Measurements from ENCODE around the gene LRRC14B.

Gene LRRC14B

GRCh38 chr5:174876-175465, 16.3 kb upstream of the LRRC14B start:
- no peak for DNase-seq (ENCODE audit: low read depth)

DNA sequence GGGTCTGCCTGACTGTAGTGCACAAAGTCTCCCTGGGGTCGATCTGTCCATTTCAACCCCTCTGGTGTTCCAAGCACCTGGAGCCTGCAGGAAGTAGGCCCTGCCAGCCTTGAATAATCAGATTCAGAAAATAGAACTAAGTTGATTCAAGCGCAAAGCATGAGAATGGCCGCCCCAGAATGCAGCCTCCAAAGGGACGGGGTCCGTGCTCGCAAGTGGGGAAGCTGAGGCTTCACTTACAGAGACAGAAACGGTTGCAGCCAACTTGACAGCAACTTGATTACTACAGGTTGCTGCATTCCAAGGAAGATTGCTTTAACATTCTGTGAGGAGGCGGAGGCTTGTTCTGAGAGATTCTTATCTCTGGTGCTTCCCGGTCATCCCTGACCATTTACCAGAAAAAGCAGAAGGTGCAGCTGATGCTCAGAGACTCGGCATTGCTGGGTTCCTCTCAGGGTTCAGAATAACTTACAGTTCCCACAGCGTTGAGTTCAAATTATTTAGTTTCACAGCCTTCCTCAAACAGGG, 14.9 kb upstream of the LRRC14B start:
- no peak for DNase-seq (ENCODE audit: low read depth)

- no peak for DNase-seq (ENCODE audit: low read depth)
Observed at GRCh38 chr5:178110-178509, 13.2 kb upstream of the LRRC14B start.

DNA sequence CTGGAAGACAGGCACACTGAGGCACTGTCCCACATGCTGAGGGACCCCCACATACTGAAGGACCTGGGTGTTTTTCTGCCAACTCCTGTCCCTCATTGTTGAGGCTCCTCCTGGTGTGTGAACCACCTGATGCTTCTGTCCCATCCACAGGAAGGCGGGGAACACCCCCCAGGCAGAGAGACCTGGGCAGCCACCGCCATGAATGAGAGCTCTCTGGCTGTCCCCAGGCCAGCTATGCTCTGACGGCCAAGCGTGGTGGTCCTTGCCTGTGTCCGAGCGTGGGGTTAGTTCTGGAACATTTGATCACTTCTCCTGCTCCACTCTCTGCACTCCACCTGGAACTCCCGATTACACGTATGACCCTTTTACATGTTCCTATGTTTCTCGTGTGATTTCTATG, 11.9 kb upstream of the LRRC14B start:
- no peak for DNase-seq (ENCODE audit: low read depth)

DNA sequence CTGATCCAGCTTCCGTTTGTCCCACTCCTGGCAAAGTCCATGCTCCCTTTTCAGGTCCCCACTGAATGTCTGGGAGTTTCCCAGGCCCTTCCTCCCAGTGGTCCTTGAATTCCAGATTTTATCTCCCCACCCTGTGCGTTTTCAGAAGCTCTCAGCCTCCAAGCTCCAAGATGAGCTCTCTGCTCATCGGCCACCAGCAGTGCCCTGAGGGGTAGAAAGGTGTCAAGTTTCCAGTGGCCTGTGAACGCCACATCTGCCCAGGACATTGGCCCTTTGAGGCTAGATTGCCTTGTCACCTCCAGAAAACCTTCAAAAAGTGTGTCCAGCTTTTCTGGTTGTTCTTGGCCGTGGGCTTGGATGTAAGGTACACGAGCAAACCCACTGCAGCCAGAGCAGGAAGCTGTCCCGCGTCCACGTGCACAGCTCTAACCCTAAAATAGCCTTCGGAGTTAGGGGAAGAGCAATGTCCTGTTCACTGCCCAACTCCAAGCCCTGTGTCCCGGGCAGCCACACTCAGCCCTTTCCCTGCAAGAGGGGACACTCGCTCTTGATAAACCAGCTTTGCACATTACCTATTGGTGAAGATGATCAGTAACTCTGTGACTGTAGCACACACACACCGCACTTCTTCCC, 10.9 kb upstream of the LRRC14B start:
- no peak for DNase-seq (ENCODE audit: low read depth)

DNA sequence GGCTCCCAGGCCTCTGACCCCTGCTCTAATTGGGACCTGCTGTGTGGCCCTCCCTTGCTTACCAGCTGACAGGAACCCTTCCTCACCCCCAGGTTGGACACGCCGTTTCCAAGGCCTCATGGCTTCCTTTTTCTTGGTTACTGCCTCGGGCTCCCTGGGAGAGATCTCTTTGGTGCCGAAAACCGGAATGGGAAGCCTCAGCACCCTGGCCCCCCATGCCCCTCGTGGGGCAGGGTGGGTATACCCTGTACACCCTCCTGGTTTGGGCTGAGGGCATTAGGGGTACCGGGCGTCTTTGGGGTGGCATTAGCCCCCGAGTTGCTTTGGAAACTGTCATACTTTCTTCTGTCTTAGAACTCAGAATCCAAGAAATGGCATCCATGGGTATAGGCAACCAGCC, 10.1 kb upstream of the LRRC14B start:
- DNase-seq (ENCODE audit: low read depth): no peak

DNA sequence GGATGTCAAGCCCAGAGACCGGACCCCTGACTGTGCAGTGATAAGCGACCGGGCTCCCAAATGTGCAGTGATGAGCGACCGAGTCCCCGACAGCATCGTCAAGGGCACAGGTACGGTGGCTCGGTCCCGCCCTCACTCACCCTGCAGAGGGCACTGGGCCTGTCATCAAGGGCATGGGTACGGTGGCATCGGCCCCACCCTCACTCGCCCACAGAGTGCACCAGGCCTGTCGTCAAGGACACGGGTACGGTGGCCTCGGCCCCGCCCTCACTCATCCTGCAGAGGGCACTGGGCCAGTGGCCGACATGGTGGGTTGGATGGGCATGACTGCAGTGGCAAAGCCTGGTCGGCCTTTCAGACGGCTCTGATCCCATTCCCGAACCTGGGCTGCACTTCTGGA, 9.7 kb upstream of the LRRC14B start:
- no peak for DNase-seq (ENCODE audit: low read depth)

- no peak for DNase-seq (ENCODE audit: low read depth)
Observed at GRCh38 chr5:182126-182525, 9.2 kb upstream of the LRRC14B start.

DNA sequence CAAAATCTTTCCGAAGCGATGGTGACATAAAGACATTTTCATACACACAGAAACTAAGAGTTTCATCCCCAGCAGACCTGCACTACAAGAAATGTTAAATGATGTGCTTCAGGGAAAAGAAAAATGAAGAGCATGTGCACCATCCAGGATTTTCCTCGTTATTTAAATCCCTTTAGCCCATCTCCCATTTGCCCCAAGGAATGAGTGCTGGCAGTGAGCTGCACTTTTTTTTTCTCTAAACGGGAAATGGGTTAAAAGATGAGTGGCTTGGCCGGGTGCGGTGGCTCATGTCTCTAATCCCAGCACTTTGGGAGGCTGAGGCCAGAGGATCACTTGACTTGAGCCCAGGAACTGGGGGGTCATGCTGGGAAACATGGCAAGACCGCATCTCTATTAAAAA, 6.8 kb upstream of the LRRC14B start:
- DNase-seq (ENCODE audit: low read depth): no peak

DNA sequence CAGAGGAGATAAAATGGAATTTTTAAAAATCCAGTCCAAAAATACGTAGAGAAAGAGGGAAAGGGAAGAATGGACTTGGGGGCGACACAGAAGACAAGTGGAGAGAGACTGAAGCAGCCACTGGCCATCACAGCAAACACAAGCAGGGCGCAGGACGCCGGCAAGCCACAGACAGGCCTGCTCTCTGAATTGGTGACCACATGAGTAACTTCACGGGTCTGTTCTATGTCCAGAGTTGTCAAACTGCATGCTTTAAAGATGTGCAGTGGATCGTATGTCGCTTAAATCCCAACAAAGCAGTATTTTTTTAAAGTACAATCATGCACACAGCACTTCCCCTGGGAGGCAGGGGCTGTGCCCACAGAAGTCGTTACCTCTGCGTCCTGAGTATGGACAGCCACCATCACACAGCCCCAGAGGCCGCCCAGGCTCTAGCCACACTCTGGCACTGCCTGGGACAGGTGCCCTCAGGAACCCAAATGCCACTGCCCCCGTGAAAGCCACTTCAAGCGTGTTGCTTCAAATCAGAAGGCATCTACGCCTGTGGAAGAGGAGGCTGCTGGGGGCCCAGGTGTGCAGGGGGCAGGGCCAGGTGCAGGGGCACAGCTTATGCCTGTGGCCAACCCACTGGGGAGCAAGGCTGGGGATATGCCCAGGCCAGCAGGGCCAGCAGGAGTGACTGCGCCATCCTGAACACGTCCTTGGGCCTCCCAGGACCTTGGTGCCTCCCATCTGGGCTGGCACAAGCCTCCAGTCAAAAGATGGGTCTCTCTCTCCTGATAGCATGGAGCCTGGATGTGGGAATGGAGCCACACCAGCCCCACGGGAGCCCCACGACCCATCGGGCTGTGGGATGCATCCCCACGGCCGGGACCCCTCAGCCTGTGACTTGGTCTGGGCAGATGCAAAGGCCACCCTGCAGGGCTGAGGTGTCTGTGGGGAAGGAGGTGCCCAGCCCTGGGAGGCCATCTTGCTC, 5.9 kb upstream of the LRRC14B start:
- DNase-seq (ENCODE audit: low read depth): no peak

DNA sequence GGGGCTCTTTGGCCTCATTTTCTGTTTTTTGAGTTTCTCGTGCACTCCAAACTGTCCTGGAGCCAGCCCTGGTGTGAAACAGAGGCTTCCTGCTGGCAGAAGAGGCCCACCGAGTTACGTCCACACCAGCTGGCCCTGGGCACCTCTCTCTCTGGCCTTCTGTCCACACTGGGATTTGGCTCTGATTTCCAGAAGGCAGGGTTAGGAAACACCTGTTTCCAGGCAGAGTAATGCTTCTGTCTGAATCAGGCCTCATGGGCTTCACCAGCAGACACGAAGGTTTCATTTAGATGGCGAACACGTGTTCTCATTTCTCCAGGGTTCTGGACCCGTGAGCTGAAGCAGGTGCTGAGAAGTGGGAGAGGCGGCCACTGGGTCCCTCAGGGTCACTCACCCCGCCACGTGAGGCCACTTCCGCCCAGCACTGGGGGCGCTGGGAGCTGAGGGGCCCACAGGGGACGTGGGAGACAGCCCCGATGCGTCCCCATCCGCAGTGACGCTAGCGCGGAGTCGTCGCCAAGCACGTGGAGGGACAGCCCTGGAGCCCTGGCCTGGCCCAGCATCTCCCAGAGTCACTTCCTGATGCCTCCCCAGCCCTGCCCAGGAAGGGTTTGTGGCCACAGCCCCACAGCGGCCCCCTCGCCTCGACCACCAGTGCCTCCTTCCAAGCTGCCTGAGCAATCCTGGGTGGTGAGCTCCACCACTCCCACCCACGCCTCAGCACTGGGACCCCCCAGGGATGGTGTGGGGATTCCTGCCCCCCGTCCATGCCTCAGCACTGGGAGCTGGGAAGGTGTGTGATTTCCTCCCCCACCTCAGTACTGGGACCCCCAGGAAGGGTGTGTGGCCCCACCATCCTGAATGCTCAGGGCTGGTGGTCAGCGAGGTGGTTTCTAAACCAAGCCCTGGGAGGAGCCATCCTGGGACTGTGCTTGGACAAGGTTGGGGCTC, 4.9 kb upstream of the LRRC14B start:
- DNase-seq (ENCODE audit: low read depth): no peak

DNA sequence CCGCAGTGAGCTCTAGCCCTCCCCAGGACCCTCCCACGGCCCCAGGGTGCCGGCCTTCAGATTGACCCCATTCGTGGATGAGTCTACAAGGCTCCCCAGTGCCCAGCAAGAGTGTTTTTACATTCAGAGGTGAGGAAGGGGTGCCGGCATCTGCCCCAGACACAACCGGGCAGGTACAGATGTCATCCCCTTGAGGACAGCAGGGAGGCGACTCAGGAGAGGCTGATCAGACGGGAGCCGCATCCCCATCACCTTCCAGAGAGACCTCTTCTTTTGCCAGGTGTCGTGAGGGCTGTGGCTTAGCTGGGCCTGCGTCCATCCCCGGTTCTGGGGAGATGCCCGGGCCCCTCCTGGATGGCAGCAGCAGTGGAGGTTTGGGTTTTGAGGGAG, 4.3 kb upstream of the LRRC14B start:
- no peak for DNase-seq (ENCODE audit: low read depth)

DNA sequence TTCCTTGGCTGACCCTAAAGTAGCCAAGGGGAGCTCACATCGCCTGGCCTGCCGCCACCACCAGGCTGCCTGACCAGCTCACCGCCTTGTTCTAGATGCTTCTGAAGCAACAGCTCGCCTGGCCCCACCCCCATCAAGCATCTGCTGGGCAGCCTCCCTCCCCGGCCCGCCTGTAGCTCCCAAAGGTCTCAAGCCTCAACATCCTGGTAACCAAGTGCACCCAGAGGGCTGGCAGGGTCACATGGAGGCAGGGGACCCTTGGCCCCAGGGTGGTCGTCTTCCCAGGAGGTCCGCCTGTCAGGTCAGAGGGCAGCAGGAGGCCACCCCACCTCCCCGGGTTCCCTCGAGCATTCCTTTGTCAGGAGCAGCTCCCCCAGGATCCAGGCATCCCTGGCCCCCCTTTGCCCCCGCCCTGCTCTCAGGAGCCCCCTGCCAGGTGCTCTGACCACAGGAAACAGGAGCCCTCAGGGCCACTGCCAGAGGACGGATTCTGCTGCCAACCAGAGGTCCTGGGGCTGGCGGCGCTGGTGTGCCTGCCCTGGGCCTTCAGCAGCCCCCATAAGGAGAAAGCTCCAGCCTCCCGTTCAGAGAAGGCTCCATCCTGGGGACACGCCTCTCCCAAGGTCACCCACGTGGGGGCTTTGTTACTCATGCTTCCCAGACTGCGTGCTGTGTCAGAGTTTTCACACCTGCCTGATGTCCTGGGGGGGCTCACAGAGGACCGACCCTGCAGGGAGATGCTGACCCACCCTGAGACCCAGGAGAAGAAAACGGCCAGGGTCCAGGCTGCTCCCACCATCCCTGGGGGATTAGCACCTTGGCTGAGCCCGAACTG, 3.5 kb upstream of the LRRC14B start:
- no peak for DNase-seq (ENCODE audit: low read depth)

DNA sequence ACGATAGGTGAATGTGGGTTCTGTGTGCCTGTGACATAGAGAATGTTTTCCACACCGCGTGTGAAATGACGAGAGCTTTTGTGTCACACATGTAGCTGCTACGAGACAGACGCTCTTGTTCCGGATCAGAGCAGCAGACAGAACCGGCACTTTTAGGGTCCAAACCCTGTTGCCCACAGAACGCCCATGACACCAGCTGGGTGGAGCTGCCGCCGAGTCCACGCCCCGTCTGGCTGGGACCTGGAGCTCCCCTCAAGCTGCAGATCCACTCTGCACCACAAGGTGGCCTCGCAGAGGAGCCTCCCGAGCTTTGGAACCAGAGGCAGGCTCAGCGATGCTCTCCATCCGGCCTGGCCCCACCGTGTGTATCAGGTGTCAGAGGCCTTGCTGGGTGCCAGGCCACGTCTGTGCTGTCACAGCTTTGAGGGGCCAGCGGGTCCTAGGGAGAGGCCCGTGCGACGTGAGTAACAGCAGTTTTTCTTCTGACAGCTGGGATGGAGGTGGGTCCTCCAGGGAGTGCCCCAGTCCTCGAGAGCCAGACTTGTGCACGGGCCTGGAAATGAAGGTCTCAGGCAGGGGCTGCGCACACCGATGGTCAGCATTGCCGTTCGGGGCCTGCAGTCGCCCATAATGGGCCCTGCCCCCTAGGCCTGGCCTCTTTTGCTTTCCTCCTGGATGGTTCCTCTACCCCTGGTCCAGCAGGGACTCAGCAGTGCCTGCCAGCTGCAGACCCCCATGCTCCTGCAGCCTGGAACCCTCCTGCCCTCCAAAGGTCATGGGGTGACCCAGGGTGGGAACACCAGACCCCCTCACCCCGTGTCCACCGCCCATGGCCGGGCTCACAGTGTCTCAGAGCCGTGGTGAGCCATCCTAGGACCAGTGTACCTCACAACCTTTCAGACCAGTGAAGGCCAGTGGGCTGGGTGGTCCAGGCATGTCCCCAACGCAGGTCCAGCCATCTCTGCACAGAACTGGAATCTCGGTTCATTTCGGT, 2.5 kb upstream of the LRRC14B start:
- peak; percentile 72 for DNase-seq (ENCODE audit: low read depth)

DNA sequence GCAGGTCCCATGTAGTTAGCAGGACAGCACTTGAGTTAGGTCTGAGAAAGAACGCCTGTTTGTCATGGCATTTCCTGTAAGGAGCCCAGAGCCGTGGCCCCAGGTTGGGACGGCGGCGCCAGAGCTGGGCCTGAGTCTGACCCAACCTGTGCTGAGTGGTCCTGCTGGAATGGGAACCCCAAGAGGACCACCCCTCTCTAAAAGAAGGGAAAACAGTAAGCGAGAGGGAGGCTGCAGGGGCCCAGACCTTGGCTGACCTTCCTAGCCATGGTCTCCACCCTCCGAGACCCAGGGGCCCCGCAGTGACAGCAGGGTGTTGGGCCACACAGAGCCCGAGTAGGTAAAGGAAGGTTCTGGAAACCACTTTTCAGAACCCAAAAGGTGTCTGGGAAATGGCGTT, 1.8 kb upstream of the LRRC14B start:
- DNase-seq (ENCODE audit: low read depth): no peak

GRCh38 chr5:189976-190365, 1.3 kb upstream of the LRRC14B start:
- no peak for DNase-seq (ENCODE audit: low read depth)

DNA sequence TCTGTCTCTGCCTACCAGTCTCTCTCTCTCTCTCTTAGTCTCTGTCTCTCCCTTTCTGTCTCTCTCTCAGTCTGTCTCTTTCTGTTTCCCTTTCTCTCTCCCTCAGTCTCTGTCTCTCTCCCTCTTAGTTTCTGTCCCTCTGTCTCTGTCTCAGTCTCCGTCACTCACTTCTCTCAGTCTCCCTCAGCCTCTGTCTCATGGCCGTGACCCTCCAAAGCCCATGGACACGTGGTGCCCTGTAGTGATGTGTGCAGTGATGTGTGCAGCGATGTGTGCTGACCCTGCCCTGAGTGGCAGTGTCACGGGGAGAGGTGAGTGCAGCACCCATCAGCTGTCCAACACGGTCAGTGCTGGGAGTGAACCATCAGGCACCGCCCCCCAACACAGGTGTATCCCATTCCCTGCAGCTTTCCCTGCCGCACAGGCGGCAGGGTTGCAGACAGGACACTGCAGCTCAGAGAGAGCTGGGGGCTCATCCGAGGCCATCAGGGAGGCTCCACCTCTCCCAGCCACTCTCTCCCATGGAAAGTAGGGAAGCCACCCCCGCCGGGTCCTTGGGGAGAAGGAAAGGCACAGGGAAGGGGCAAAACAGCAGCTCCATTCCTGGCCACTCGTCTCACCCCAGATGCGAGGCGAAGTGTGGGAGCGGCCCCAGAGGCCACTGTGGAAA, 794 bp upstream of the LRRC14B start:
- no peak for DNase-seq (ENCODE audit: low read depth)

DNA sequence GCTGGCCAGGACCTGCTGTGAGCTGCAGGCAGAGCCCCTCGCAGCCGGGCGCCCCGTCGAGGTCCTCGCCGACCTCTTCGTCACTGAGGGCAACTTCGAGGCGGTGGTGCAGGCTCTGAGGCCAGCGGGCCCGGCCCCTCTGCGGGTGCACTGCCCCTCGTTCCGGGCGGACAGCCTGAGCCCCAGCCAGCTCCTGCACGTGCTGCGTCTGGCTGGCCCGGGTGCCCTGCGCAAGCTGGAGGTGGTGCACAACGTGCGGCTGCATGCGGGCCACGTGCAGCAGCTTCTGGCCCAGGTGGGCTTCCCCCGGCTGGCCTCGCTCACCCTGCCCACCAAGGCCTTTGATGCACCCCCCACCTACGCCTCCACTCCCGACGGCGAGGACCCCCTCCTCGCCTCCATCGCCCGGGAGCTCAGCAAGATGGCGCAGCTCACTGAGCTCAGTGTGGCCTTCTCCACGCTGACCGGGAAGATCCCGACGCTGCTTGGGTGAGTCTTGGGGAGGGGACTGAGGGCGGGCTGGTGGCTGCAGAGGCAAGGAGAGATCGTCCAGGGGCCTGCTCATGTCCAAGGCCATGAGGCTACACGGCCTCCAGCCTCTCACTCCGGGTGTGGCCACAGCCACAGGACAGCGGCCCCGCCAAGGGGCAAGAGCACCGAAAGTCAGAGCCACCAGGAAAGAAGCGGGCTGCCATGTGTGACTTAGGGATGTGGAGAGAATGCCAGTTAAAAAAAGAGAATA, 825 bp downstream of the LRRC14B start:
- DNase-seq (ENCODE audit: low read depth): no peak

DNA sequence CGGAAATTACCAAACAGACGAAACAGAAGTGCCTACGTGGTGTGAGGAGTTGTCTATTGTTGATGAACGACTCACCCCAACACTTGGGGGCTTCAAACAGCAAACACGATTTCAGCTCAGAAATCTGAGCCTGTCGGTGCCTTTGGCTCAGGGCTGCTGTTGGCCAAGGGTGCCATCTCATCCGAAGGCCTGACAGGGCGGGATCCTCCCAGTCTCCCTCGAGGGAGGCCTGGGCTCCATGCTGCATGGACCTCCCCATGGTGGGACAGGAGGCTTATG, 1.3 kb downstream of the LRRC14B start:
- DNase-seq (ENCODE audit: low read depth): no peak

All from fibroblast of the conjunctiva (primary cell).